OCI-M2 (cell line): ENCODE results near the gene ZDHHC13.
"Not testable (repeated sequence)": the region's sequence is repeated elsewhere in the genome, so short reads cannot be mapped to it uniquely, and the experiment has no call there.

Source experiments
- DNase-seq: peaks from one replicate; lab custom pipeline; 2025; ENCODE audit not compliant: unreplicated experiment; lab: John Stamatoyannopoulos, UW

The ZDHHC13 gene

GRCh38 chr11:19099093-19099492, 17.9 kb upstream of the ZDHHC13 start:
- no peak for DNase-seq

- no peak for DNase-seq
These were observed 16.1 kb upstream of the ZDHHC13 start for GRCh38 chr11:19100885-19101284.

GRCh38 chr11:19101796-19102520, 15.0 kb upstream of the ZDHHC13 start:
- DNase-seq, result no peak

- no peak for DNase-seq
These were observed 14.5 kb upstream of the ZDHHC13 start for GRCh38 chr11:19102521-19102900.

- no peak for DNase-seq
These were observed 12.0 kb upstream of the ZDHHC13 start for GRCh38 chr11:19105011-19105410.

GRCh38 chr11:19107125-19107524, 9.8 kb upstream of the ZDHHC13 start:
- DNase-seq, result no peak

- DNase-seq, result no peak
These were observed 6.7 kb upstream of the ZDHHC13 start for GRCh38 chr11:19110295-19110694.

GRCh38 chr11:19111809-19112208, 5.2 kb upstream of the ZDHHC13 start:
- no peak for DNase-seq

- no peak for DNase-seq
These were observed 545 bp upstream of the ZDHHC13 start for GRCh38 chr11:19116276-19116970.

GRCh38 chr11:19117760-19118097, 761 bp downstream of the ZDHHC13 start:
- DNase-seq, result no peak

GRCh38 chr11:19121646-19122045, 4.7 kb downstream of the ZDHHC13 start:
- no peak for DNase-seq

GRCh38 chr11:19122960-19123615, 6.1 kb downstream of the ZDHHC13 start:
- no peak for DNase-seq

GRCh38 chr11:19126562-19127325, 9.8 kb downstream of the ZDHHC13 start:
- DNase-seq, result not testable (repeated sequence)

- no peak for DNase-seq
These were observed 17.0 kb downstream of the ZDHHC13 start for GRCh38 chr11:19134004-19134403.

- DNase-seq, result not testable (repeated sequence)
These were observed 19.9 kb downstream of the ZDHHC13 start for GRCh38 chr11:19136884-19137283.

- DNase-seq, result no peak
These were observed 28.4 kb downstream of the ZDHHC13 start for GRCh38 chr11:19145319-19145718.

GRCh38 chr11:19156892-19157291, 39.9 kb downstream of the ZDHHC13 start:
- no peak for DNase-seq

GRCh38 chr11:19160847-19161246, 43.9 kb downstream of the ZDHHC13 start:
- DNase-seq, result no peak

- DNase-seq, result no peak
These were observed 44.7 kb downstream of the ZDHHC13 start for GRCh38 chr11:19161651-19162050.

- no peak for DNase-seq
These were observed 46.1 kb downstream of the ZDHHC13 start for GRCh38 chr11:19162951-19163505.

- DNase-seq, result no peak
These were observed 46.6 kb downstream of the ZDHHC13 start for GRCh38 chr11:19163617-19164016.
